Measurements from ENCODE around the gene MARCHF7.
"Not testable (repeated sequence)": the region's sequence is repeated elsewhere in the genome, so short reads cannot be mapped to it uniquely, and the experiment has no call there.

Gene MARCHF7

GRCh38 chr2:159708066-159708760, 4.1 kb upstream of the MARCHF7 start:
- H3K9me3 ChIP-seq (ENCODE audit: insufficient read depth, low read depth, low read length), result no peaks in the 10 kb centered on the region
- H3K27ac ChIP-seq (ENCODE audit: low read depth, low read length), result no peak overlapping the region
- H3K27me3 ChIP-seq (ENCODE audit: insufficient read depth, low read length), result no peaks in the 10 kb centered on the region
- peaks cover 7% of the 10 kb centered on the region; the same call in 1 of the 2 replicates for H3K4me1 ChIP-seq (ENCODE audit: insufficient read depth, low read length)
- no peak overlapping the region for H3K4me3 ChIP-seq (ENCODE audit: low read length)
- H3K9ac ChIP-seq (ENCODE audit: low read depth, low read length), result no peak overlapping the region
- H3K36me3 ChIP-seq (ENCODE audit: insufficient read depth, low read length), result 0 out of 2 replicates have a peak, but pooled peaks cover 3% of the 10 kb centered on the region
- WGBS, result 94% methylated on average over 4 of the region's 5 CpGs

GRCh38 chr2:159710601-159711180, 1.6 kb upstream of the MARCHF7 start:
- Histone ChIP-seq H3K4me3 (ENCODE audit: low read length) (peak overlapping the region; percentile 93; the same call in 1 of the 2 replicates), H3K9me3 (ENCODE audit: insufficient read depth, low read depth, low read length) (no peaks in the 10 kb centered on the region), H3K27ac (ENCODE audit: low read depth, low read length) (no peak overlapping the region), H3K9ac (ENCODE audit: low read depth, low read length) (no peak overlapping the region; the same call in 1 of the 2 replicates), H3K4me1 (ENCODE audit: insufficient read depth, low read length) (peaks cover 17% of the 10 kb centered on the region), H3K36me3 (ENCODE audit: insufficient read depth, low read length) (peaks cover 16% of the 10 kb centered on the region), H3K27me3 (ENCODE audit: insufficient read depth, low read length) (no peaks in the 10 kb centered on the region)
- WGBS, result 89% methylated on average over 5 of the region's 5 CpGs

- Histone ChIP-seq H3K4me1 (ENCODE audit: insufficient read depth, low read length) (peaks cover 17% of the 10 kb centered on the region), H3K9ac (ENCODE audit: low read depth, low read length) (peak overlapping the region; percentile 99), H3K4me3 (ENCODE audit: low read length) (peak overlapping the region; percentile 93), H3K36me3 (ENCODE audit: insufficient read depth, low read length) (peaks cover 26% of the 10 kb centered on the region), H3K9me3 (ENCODE audit: insufficient read depth, low read depth, low read length) (no peaks in the 10 kb centered on the region), H3K27ac (ENCODE audit: low read depth, low read length) (peak overlapping the region; percentile 100), H3K27me3 (ENCODE audit: insufficient read depth, low read length) (no peaks in the 10 kb centered on the region)
- 0% methylated on average over 10 of the region's 10 CpGs for WGBS
Observed at GRCh38 chr2:159711562-159712142, 654 bp upstream of the MARCHF7 start.

DNA sequence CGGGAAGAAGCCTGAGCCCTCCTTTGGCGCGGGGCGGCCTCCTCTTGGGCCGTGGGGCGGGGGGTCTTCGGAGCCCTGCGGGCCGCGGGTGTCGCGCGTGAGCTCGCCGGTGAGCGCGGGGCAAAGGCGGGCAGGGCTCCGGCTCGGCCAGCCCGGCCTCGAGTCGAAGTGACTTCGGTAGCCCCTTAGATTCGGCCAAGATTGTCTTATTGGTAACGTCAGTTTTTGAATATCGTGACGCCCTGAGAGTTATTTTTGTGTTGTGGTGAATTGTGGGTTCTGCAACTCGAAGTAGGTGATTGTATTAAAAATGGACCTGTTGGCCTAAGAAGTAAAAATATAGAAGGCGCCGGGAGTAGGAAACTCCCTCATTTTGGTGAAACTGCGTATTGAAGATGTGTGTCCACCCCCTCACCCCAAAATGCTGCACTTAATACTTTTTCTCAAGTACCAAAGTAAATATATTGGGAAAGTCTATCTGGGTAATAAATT, 669 bp downstream of the MARCHF7 start:
- H3K36me3 ChIP-seq (ENCODE audit: insufficient read depth, low read length), result peaks cover 39% of the 10 kb centered on the region
- H3K9ac ChIP-seq (ENCODE audit: low read depth, low read length), result peak overlapping the region; percentile 99
- peak overlapping the region; percentile 93 for H3K4me3 ChIP-seq (ENCODE audit: low read length)
- H3K27me3 ChIP-seq (ENCODE audit: insufficient read depth, low read length), result no peaks in the 10 kb centered on the region
- no peaks in the 10 kb centered on the region for H3K9me3 ChIP-seq (ENCODE audit: insufficient read depth, low read depth, low read length)
- H3K27ac ChIP-seq (ENCODE audit: low read depth, low read length), result peak overlapping the region; percentile 100
- H3K4me1 ChIP-seq (ENCODE audit: insufficient read depth, low read length), result peaks cover 19% of the 10 kb centered on the region
- under 1% methylated on average over 29 of the region's 32 CpGs for WGBS

GRCh38 chr2:159713631-159714246, 1.4 kb downstream of the MARCHF7 start:
- peaks cover 19% of the 10 kb centered on the region for H3K4me1 ChIP-seq (ENCODE audit: insufficient read depth, low read length)
- H3K36me3 ChIP-seq (ENCODE audit: insufficient read depth, low read length), result peaks cover 44% of the 10 kb centered on the region
- H3K27me3 ChIP-seq (ENCODE audit: insufficient read depth, low read length), result no peaks in the 10 kb centered on the region
- WGBS, result 49% methylated on average over 4 of the region's 5 CpGs
- peak overlapping the region; percentile 100; the same call in 1 of the 2 replicates for H3K27ac ChIP-seq (ENCODE audit: low read depth, low read length)
- H3K4me3 ChIP-seq (ENCODE audit: low read length), result peak overlapping the region; percentile 93
- H3K9me3 ChIP-seq (ENCODE audit: insufficient read depth, low read depth, low read length), result no peaks in the 10 kb centered on the region
- peak overlapping the region; percentile 99 for H3K9ac ChIP-seq (ENCODE audit: low read depth, low read length)

DNA sequence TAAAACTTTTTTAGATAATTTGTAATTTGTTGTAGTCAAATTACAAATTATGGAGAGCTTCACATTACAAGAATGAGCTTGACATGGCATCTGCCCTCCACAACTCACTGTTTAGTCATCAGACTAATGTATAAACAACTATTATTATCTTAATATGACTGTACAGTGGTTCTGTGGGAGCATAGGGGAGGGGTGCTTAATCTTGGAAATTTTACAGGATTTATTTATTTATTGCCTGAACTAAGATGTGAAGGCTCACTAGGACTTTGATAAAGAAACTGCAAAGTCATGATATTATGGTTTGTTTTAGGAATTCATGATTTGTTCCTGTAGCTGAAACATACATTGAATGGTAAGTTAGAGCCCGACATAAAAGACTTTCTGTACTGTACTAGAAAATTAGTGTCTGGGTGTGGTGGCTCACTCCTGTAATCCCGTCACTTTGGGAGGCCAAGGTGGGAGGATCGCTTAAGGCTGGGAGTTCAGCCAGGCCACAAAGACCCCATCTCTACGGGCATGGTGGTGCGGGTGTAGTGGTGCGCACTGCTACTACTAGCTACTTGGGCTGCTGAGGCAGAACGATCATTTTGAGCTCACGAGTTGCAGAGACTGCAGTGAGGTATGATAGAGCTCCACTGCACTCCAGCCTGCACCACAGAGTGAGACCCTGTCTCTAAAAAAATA, 2.1 kb downstream of the MARCHF7 start:
- H3K9ac ChIP-seq (ENCODE audit: low read depth, low read length), result 0 out of 2 replicates have a peak overlapping the region, but pooled peaks have one; percentile 99
- no peaks in the 10 kb centered on the region for H3K9me3 ChIP-seq (ENCODE audit: insufficient read depth, low read depth, low read length)
- 0 out of 2 replicates have a peak overlapping the region, but pooled peaks have one; percentile 16 for H3K27ac ChIP-seq (ENCODE audit: low read depth, low read length)
- H3K4me3 ChIP-seq (ENCODE audit: low read length), result peak overlapping the region; percentile 93
- 91% methylated on average over 8 of the region's 8 CpGs for WGBS
- no peaks in the 10 kb centered on the region for H3K27me3 ChIP-seq (ENCODE audit: insufficient read depth, low read length)
- peaks cover 19% of the 10 kb centered on the region for H3K4me1 ChIP-seq (ENCODE audit: insufficient read depth, low read length)
- H3K36me3 ChIP-seq (ENCODE audit: insufficient read depth, low read length), result peaks cover 50% of the 10 kb centered on the region

- H3K27ac ChIP-seq (ENCODE audit: low read depth, low read length), result no peak overlapping the region
- H3K4me3 ChIP-seq (ENCODE audit: low read length), result 0 out of 2 replicates have a peak overlapping the region, but pooled peaks have one; percentile 93
- H3K27me3 ChIP-seq (ENCODE audit: insufficient read depth, low read length), result no peaks in the 10 kb centered on the region
- H3K9me3 ChIP-seq (ENCODE audit: insufficient read depth, low read depth, low read length), result no peaks in the 10 kb centered on the region
- peaks cover 61% of the 10 kb centered on the region for H3K36me3 ChIP-seq (ENCODE audit: insufficient read depth, low read length)
- 96% methylated on average over 3 of the region's 4 CpGs for WGBS
- H3K9ac ChIP-seq (ENCODE audit: low read depth, low read length), result no peak overlapping the region
- H3K4me1 ChIP-seq (ENCODE audit: insufficient read depth, low read length), result peaks cover 19% of the 10 kb centered on the region
Observed at GRCh38 chr2:159715451-159715850, 3.1 kb downstream of the MARCHF7 start.

- 91% methylated on average over 4 of the region's 4 CpGs for WGBS
- not testable (repeated sequence) for H3K9me3 ChIP-seq (ENCODE audit: insufficient read depth, low read depth, low read length)
- peaks cover 70% of the 10 kb centered on the region for H3K36me3 ChIP-seq (ENCODE audit: insufficient read depth, low read length)
Observed at GRCh38 chr2:159716409-159716808, 4.1 kb downstream of the MARCHF7 start.

GRCh38 chr2:159716857-159717256, 4.6 kb downstream of the MARCHF7 start:
- 96% methylated on average over 2 of the region's 2 CpGs for WGBS
- H3K4me1 ChIP-seq (ENCODE audit: insufficient read depth, low read length), result peaks cover 12% of the 10 kb centered on the region
- no peaks in the 10 kb centered on the region for H3K9me3 ChIP-seq (ENCODE audit: insufficient read depth, low read depth, low read length)
- no peaks in the 10 kb centered on the region for H3K27me3 ChIP-seq (ENCODE audit: insufficient read depth, low read length)
- 0 out of 2 replicates have a peak overlapping the region, but pooled peaks have one; percentile 5 for H3K27ac ChIP-seq (ENCODE audit: low read depth, low read length)
- H3K4me3 ChIP-seq (ENCODE audit: low read length), result no peak overlapping the region
- H3K36me3 ChIP-seq (ENCODE audit: insufficient read depth, low read length), result peaks cover 75% of the 10 kb centered on the region
- H3K9ac ChIP-seq (ENCODE audit: low read depth, low read length), result no peak overlapping the region

More at GRCh38 chr2:159716409-159716808, 4.1 kb downstream of the MARCHF7 start:
- not testable (repeated sequence) for H3K9ac ChIP-seq (ENCODE audit: low read depth, low read length); H3K4me3 ChIP-seq (ENCODE audit: low read length); H3K27me3 ChIP-seq (ENCODE audit: insufficient read depth, low read length)
- Histone ChIP-seq H3K27ac (ENCODE audit: low read depth, low read length) (0 out of 2 replicates have a peak overlapping the region, but pooled peaks have one; percentile 5), H3K4me1 (ENCODE audit: insufficient read depth, low read length) (peaks cover 12% of the 10 kb centered on the region)

DNA sequence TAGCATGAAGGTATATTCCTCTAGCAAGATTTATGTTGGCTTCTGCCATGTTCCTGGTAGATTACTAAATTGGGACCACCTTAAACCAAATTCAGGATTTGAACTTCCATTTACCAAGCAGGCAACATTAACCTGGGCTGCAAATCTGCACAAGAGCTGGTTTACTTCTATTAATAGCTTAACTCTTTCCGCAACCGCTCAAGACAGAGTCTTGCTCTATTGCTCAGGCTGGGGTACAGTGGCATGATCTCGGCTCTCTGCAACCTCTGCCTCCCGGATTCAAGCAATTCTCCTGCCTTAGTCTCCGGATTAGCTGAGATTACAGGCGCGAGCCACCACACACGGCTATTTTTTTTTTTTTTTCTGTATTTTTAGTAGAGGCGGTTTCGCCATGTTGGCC, 8.4 kb downstream of the MARCHF7 start:
- H3K4me1 ChIP-seq (ENCODE audit: insufficient read depth, low read length), result 0 out of 2 replicates have a peak, but pooled peaks cover 2% of the 10 kb centered on the region
- H3K36me3 ChIP-seq (ENCODE audit: insufficient read depth, low read length), result peaks cover 76% of the 10 kb centered on the region
- H3K27ac ChIP-seq (ENCODE audit: low read depth, low read length), result no peak overlapping the region
- WGBS, result 96% methylated on average over 10 of the region's 10 CpGs
- no peaks in the 10 kb centered on the region for H3K9me3 ChIP-seq (ENCODE audit: insufficient read depth, low read depth, low read length)
- H3K9ac ChIP-seq (ENCODE audit: low read depth, low read length), result no peak overlapping the region
- H3K27me3 ChIP-seq (ENCODE audit: insufficient read depth, low read length), result no peaks in the 10 kb centered on the region
- no peak overlapping the region for H3K4me3 ChIP-seq (ENCODE audit: low read length)

Measured in HUES64 (cell line).